Right ventricle myocardium superior (tissue), 1 donor: Measurements from ENCODE around the gene PSRC1. TPM values are rescaled to one million over a fixed set of nuclear protein-coding genes. Genes with fewer than 3 reads are reported as not detected.
"Not testable (repeated sequence)": the region's sequence is repeated elsewhere in the genome, so short reads cannot be mapped to it uniquely, and the experiment has no call there.

Experiments used
- ATAC-seq: fragments of 200-7000 bp; cut with Tn5 transposase; one replicate; pipeline ENCODE4 v1.9.1; 2020; ENCODE audit warnings: mild to moderate bottlenecking; ENCODE audit not compliant: poor library complexity
- DNase-seq: peaks from one replicate; pipeline ENCODE4 v3.0.0-alpha.2; 2020
- intact Hi-C: fragments of 100-400 bp; cut with DNase I; formaldehyde crosslinking; loops from one replicate; pipeline ENCODE4 v1.11.2; 2022
- long read RNA-seq: library from polyadenylated mRNA; unstranded; transcript quantifications from one replicate; pipeline ENCODE4 v2.0.0, GENCODE V29; 2021
- total RNA-seq: library from RNA; stranded (reverse); fragmentation: NEBNext Ultra II Directional; extraction: Animal tissue kit (Norgen Biotek cat#: 25700); gene quantifications from one replicate; pipeline ENCODE4 v1.2.1, GENCODE V29; 2021
- donor health status: DM: no; HTN: yes; CAD: no; lungs with severe emphysema.

PSRC1 gene
- 0.73 TPM for total RNA-seq
- long read RNA-seq, partial matches to known transcripts = 0 of 3 reads
- long read RNA-seq, other reads (novel, unspliced or antisense) = 2 of 3 reads

GRCh38 chr1:109282952-109283747, at the start of gene PSRC1:
Gene PSRC1, minus strand, starts transcription at chr1:109283145.
- ATAC-seq = peak; percentile 100
- intact Hi-C loops = no loop called here
- peak; percentile 97 for DNase-seq

- ATAC-seq (no peak), DNase-seq (no peak)
- intact Hi-C loops = no loop called here
Measured at GRCh38 chr1:109331113-109331512, 48.2 kb upstream of the PSRC1 start.

DNA sequence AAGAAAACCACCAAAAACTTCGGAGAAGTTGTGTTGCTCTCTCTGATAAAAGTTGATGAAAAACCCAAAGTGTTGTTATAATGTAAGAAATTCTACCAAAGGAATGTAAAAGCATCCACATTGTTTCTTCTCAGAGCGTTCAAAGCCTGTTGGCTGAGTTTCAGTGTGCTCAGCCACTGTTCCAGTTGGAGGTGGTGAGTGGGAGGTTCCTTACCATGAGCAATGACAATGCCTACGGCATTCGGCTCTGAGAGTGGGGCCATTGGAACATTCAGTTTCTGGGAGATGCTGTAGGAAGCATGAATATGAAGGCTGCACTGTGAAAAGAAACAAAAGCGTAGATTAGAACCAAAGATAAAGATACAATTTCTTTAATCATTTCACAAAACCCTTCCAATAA, 44.3 kb upstream of the PSRC1 start:
- intact Hi-C loops = no loop called here
- ATAC-seq (no peak), DNase-seq (no peak)

- intact Hi-C loops = no loop called here
- no peak for ATAC-seq
- no peak for DNase-seq
Measured at GRCh38 chr1:109322974-109323373, 40.0 kb upstream of the PSRC1 start.

- no peak for DNase-seq
- intact Hi-C loops = no loop called here
- ATAC-seq = no peak
Measured at GRCh38 chr1:109319114-109319513, 36.2 kb upstream of the PSRC1 start.

GRCh38 chr1:109316506-109316905, 33.6 kb upstream of the PSRC1 start:
- DNase-seq (no peak), ATAC-seq (no peak)
- intact Hi-C loops = no loop called here

- intact Hi-C loops = no loop called here
- DNase-seq (no peak), ATAC-seq (no peak)
Measured at GRCh38 chr1:109315288-109315687, 32.3 kb upstream of the PSRC1 start.

DNA sequence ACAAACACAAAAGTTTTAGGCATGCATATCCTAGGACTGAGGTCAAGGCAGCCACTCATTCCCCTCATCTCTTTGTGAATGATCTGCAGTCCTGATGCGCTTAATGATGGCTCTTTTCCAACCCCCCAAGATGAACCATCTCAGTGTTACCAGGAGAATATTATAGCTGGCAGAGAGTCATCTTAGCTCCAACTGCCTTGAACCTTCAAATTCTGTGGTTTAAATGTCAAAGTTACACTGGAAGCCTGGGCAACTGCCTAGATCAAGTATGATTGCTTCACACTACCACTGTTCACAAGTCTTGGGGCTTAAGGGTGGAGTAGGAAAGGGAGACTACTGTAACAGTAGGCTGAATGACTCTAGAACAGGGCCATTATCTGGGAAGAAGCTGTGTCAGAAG, 31.9 kb upstream of the PSRC1 start:
- ATAC-seq (no peak), DNase-seq (no peak)
- intact Hi-C loops = no loop called here

DNA sequence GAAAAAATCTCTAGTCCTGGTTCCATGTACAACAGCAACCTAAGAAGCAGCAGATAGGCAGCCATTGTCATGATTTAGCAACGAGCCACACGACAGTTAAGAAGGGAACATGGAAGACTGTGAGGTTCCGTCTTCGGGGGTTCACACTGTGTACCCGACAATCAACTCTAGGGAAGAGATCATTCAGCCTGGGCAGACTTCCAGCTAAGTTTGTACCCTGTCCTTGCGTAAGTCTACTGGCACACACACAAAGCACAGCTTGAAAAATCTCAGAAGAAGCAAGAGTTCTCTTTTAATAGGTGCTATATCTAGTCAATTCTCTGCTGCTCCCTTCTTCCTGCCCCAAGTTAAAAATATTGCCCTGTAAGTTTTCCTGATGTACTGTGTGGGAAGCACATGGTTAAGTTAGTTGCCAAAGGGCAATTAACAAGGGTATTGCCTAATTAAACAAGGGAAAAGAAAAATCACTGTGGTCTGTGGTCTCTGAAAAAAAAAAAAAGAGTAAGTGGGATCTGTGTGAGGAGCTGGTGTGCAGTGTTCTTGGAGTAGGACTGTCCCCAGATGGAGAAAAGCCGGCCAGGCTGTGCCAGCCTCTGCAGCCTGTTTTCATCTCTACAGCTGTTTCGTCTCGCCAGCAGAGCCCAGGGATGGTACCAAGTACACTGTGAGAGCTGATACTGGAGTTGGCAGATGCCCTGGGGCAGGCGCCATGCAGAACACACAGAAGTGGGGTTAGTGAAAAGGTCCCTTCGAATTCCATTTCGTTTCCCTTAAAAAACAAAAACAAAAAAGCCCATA, 30.2 kb upstream of the PSRC1 start:
- intact Hi-C loops = no loop called here
- ATAC-seq (peak; percentile 30), DNase-seq (no peak)

DNA sequence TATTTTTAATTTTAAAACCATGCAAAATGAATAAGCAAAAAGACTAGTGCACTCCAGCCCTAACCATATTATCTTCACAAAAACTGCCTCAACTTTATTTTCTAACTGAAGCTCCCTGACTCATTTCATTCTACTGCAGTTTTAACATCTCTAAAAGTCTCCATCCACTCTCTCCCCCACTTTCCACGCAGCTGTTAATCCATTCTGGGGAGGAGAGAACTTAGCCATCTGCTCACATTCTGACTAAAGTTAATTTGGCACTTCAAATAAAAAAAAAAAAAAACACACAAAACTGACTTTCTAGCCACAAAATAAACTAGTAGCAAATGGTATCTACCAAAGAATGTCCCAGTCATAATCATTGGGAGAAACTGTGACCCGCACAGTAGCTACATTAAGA, 29.3 kb upstream of the PSRC1 start:
- intact Hi-C loops = no loop called here
- DNase-seq (no peak), ATAC-seq (no peak)

DNA sequence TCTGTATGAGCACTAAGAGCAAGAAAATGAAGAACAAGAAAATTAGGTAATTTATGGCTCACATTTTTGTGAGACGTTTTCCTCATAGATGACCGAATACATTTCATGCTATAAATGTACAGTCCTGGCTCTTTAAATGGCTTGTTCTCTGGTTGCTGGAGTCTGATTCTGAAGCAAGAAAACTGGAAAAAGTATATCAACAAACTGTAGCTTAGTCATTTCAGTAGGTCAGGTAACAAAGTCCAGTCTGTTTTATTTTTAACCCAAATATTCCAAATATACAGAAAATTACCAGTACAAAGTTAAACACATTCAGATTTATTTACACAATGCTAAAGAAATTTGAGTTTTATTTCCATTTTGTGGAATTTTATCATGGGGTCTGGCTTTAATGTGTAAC, 26.4 kb upstream of the PSRC1 start:
- no peak for ATAC-seq
- no peak for DNase-seq
- intact Hi-C loops = no loop called here

DNA sequence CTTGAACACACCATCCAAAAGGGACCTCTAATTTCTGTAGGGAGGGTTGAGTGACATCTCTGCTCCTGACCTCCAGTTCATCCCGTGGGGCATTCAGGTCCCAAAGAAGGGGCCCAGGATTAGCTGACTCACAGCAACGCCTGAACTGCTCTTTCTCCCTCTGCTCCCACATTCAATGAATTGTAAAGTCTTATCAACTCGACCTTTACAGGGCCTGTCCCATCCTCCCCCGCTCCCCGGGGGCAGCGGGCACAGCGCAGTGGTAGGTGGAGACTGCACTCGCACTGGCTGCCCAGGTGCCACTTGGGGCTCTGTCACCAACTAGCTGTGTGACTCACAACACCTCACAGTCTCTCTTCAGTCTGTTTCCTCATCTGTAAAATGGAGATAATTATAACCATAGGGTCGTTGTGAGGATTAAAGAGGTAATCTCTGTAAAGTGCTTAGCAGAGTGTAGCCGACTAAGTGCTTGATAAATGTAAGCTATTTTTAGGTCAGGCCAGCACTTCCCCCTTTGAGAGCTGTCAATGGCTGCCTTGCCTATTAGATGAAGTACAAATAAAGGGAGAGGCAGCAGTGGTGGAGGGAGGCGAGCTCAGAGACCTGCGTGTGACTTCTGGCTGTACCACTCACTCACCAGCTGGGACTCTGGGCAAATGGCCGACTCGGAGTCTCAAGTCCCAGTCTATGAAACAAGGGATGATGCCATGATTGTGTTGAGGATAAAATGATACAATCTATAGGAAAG, 24.5 kb upstream of the PSRC1 start:
- ATAC-seq (peak; percentile 87), DNase-seq (peak; percentile 73)
- intact Hi-C loops = no loop called here

- ATAC-seq = peak; percentile 4
- DNase-seq = no peak
- intact Hi-C loops = no loop called here
Measured at GRCh38 chr1:109306832-109307273, 23.9 kb upstream of the PSRC1 start, which contains the start of gene MYBPHL. Gene MYBPHL, minus strand, starts transcription at chr1:109307011. Its CDS starts 20 bp downstream, at chr1:109306991.

DNA sequence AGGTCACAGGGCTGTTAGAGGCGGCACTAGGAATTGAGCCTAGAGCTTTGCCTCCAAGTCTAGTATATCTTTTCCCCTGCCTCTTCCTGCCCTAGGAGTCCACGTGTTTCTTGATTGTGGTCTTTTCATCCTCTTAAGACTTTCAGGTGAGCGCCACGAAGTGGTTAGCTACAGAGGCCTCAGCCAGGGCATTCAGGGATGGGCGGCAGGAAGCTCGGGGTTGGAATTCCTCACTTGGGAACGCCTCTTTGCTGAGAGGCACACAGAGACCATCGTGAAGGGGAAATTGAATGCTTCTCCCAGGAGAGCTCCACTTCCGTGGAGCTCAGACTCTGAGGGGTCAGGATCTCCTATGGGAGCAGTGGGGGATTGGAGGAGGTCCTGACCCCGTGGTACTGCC, 23.0 kb upstream of the PSRC1 start:
- DNase-seq, ATAC-seq, intact Hi-C loops: not testable (repeated sequence)

GRCh38 chr1:109304226-109304920, 21.4 kb upstream of the PSRC1 start:
- intact Hi-C loops = no loop called here
- DNase-seq (no peak), ATAC-seq (peak; percentile 55)

DNA sequence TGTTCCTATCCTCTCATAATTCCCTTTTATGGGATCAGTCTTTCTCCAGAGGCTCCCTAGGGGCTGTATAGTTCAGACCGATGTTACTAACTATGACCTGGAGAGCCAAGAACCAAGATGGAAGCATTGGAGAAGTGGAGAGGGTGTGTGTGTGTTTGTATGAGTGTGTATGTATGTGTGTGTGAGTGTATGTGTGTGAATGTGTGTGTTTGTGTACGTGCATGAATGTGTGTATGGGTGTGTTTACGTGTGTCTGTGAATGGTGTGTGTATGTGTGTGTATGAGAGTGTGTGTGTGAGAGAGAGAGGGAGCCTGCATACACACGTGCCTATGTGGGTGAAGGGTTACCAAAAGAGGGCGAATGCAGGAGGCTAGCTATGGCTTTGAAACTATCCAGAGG, 18.9 kb upstream of the PSRC1 start:
- intact Hi-C loops = no loop called here
- DNase-seq (no peak), ATAC-seq (no peak)

DNA sequence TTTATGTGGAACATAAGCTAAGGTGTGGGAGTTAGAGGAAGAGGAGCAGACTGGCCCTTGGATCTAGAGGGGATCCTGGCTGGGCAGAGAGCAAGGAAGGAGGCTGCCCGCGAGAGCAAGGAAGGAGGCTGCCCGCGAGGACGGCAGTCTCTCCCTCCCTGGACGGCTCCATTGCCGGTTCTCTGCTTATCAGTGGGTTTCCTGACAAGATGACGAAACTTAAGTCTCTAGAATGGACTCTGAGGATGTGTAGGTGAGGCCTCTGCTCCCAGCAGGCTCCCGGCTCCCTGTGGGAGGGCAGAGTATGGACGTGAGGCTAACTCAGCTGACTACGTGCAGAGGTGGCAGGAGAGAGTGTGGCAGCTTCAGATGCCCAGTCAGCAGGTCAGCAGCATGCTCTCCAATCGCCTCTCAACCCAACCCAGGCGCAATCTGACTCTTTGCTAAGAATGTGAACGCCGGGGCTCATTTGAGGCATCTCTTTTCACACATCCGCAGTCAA, 17.8 kb upstream of the PSRC1 start:
- DNase-seq (no peak), ATAC-seq (no peak)
- intact Hi-C loops = no loop called here

- ATAC-seq (peak; percentile 66), DNase-seq (peak; percentile 82)
- intact Hi-C loops = no loop called here
Measured at GRCh38 chr1:109299558-109300343, 16.8 kb upstream of the PSRC1 start.
